ENCODE results near the gene STX16. TPM values are rescaled to one million over a fixed set of nuclear protein-coding genes. Genes with fewer than 3 reads are reported as not detected.

The STX16 gene
- total and polyA plus RNA-seq, 2 donors (not counting 1 experiment from before 2014, with no cell fraction given): 110 to 117 TPM

GRCh38 chr20:58694241-58695083 is 43.4 kb downstream of the STX16 start:
- H3K4me3 ChIP-seq (ENCODE audit: control extremely low read depth in 1 of 5, extremely low read depth in 1 of 5, insufficient read depth in 1 of 5, low read depth in 2 of 5, low read length in 4 of 5): no peak overlapping the region
- no peak overlapping the region for H3K27ac ChIP-seq (ENCODE audit: low read length in 2 of 2)
- ATAC-seq (ENCODE audit: low read depth) (no peak), DNase-seq (no peak)
- Mint-ChIP-seq H3K27ac (no peak overlapping the region), H3K9me3 (ENCODE audit: insufficient read depth) (no peaks in the 10 kb centered on the region), H3K4me1 (peaks cover 14% of the 10 kb centered on the region), H3K4me3 (peak overlapping the region; percentile 86), H3K27me3 (no peaks in the 10 kb centered on the region)
- H3K9ac ChIP-seq (ENCODE audit: low read length): no peak overlapping the region
- intact Hi-C loops (cut with micrococcal nuclease): no loop called here
- H3K27me3 ChIP-seq (replicated peaks in 1 of 4; ENCODE audit: control extremely low read depth in 1 of 4, control insufficient read depth in 3 of 4, insufficient read depth in 4 of 4, low read length in 3 of 4): no peaks in the 10 kb centered on the region
- H4K20me1 ChIP-seq (ENCODE audit: control insufficient read depth, insufficient read depth, low read length, poor library complexity, severe bottlenecking): no peaks in the 10 kb centered on the region
- ChIA-PET CTCF (no interaction called here), POLR2A (no interaction called here)
- H3K4me2 ChIP-seq (replicated peaks; ENCODE audit: low read depth, low read length, poor library complexity, severe bottlenecking): peak overlapping the region; percentile 90
- H3K9me3 ChIP-seq (ENCODE audit: control extremely low read depth in 1 of 3, control insufficient read depth in 2 of 3, insufficient read depth in 1 of 3, low read length in 2 of 3): no peaks in the 10 kb centered on the region
- TF ChIP-seq, protein P1, sequence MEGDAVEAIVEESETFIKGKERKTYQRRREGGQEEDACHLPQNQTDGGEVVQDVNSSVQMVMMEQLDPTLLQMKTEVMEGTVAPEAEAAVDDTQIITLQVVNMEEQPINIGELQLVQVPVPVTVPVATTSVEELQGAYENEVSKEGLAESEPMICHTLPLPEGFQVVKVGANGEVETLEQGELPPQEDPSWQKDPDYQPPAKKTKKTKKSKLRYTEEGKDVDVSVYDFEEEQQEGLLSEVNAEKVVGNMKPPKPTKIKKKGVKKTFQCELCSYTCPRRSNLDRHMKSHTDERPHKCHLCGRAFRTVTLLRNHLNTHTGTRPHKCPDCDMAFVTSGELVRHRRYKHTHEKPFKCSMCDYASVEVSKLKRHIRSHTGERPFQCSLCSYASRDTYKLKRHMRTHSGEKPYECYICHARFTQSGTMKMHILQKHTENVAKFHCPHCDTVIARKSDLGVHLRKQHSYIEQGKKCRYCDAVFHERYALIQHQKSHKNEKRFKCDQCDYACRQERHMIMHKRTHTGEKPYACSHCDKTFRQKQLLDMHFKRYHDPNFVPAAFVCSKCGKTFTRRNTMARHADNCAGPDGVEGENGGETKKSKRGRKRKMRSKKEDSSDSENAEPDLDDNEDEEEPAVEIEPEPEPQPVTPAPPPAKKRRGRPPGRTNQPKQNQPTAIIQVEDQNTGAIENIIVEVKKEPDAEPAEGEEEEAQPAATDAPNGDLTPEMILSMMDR (IDR thresholded peaks at IDR 0.05): no peak
- TF ChIP-seq EZH2 (IDR thresholded peaks at IDR 0.05; ENCODE audit: borderline replicate concordance, insufficient read depth, low read depth, low read length, poor library complexity, severe bottlenecking): no peak
- H3K4me1 ChIP-seq (ENCODE audit: control insufficient read depth in 2 of 2, insufficient read depth in 2 of 2, low read length in 2 of 2): peaks cover 8% of the 10 kb centered on the region in 2 donors
- H2AFZ ChIP-seq (ENCODE audit: insufficient read depth, low read depth, low read length, poor library complexity, severe bottlenecking): no peak overlapping the region
- peaks cover 2% of the 10 kb centered on the region for H3K79me2 ChIP-seq (ENCODE audit: control insufficient read depth, insufficient read depth, low read length)
- 98% methylated on average over 33 of the region's 33 CpGs for WGBS (ENCODE audit: insufficient coverage)
- H3K36me3 ChIP-seq (replicated peaks in 1 of 2; ENCODE audit: control extremely low read depth in 1 of 2, control insufficient read depth in 1 of 2, extremely low read depth in 1 of 2, insufficient read depth in 2 of 2, low read length in 1 of 2): peaks cover 0 to 3% of the 10 kb centered on the region in 2 experiments

- Histone ChIP-seq H3K9ac (ENCODE audit: low read length) (no peak overlapping the region), H3K4me3 (ENCODE audit: control extremely low read depth in 1 of 5, extremely low read depth in 1 of 5, insufficient read depth in 1 of 5, low read depth in 2 of 5, low read length in 4 of 5) (no peak overlapping the region), H3K27ac (ENCODE audit: low read length in 2 of 2) (no peak overlapping the region), H3K36me3 (replicated peaks in 1 of 2; ENCODE audit: control extremely low read depth in 1 of 2, control insufficient read depth in 1 of 2, extremely low read depth in 1 of 2, insufficient read depth in 2 of 2, low read length in 1 of 2) (peaks cover 0 to 6% of the 10 kb centered on the region in 2 experiments), H3K4me2 (replicated peaks; ENCODE audit: low read depth, low read length, poor library complexity, severe bottlenecking) (no peak overlapping the region), H3K9me3 (ENCODE audit: control extremely low read depth in 1 of 3, control insufficient read depth in 2 of 3, insufficient read depth in 1 of 3, low read length in 2 of 3) (no peaks in the 10 kb centered on the region), H3K79me2 (ENCODE audit: control insufficient read depth, insufficient read depth, low read length) (peaks cover 2% of the 10 kb centered on the region), H3K4me1 (ENCODE audit: control insufficient read depth in 2 of 2, insufficient read depth in 2 of 2, low read length in 2 of 2) (peaks cover 8% of the 10 kb centered on the region in 2 donors), H2AFZ (ENCODE audit: insufficient read depth, low read depth, low read length, poor library complexity, severe bottlenecking) (no peak overlapping the region), H4K20me1 (ENCODE audit: control insufficient read depth, insufficient read depth, low read length, poor library complexity, severe bottlenecking) (no peaks in the 10 kb centered on the region), H3K27me3 (replicated peaks in 1 of 4; ENCODE audit: control extremely low read depth in 1 of 4, control insufficient read depth in 3 of 4, insufficient read depth in 4 of 4, low read length in 3 of 4) (no peaks in the 10 kb centered on the region)
- H3K9me3 Mint-ChIP-seq (ENCODE audit: insufficient read depth): no peaks in the 10 kb centered on the region
- DNase-seq (no peak), ATAC-seq (ENCODE audit: low read depth) (no peak)
- H3K27ac Mint-ChIP-seq: no peak overlapping the region
- no peak overlapping the region for H3K4me3 Mint-ChIP-seq
- intact Hi-C loops (cut with micrococcal nuclease): no loop called here
- peaks cover 14% of the 10 kb centered on the region for H3K4me1 Mint-ChIP-seq
- POLR2A ChIA-PET: no interaction called here
- TF ChIP-seq, protein P1 (IDR thresholded peaks at IDR 0.05): no peak
- TF ChIP-seq EZH2 (IDR thresholded peaks at IDR 0.05; ENCODE audit: borderline replicate concordance, insufficient read depth, low read depth, low read length, poor library complexity, severe bottlenecking): no peak
- CTCF ChIA-PET: no interaction called here
- H3K27me3 Mint-ChIP-seq: no peaks in the 10 kb centered on the region
- 95% methylated on average over 9 of the region's 9 CpGs for WGBS (ENCODE audit: insufficient coverage)
Observed at GRCh38 chr20:58695084-58695722, 44.1 kb downstream of the STX16 start.

All from B cell (primary cell).